ENCODE data around the gene EFEMP1. TPM values are rescaled to one million over a fixed set of nuclear protein-coding genes. Genes with fewer than 3 reads are reported as not detected.

EFEMP1 gene
- total and polyA plus RNA-seq, 10 donors, result 9.8 to 155 (median 43.0) TPM

GRCh38 chr2:55885127-55885943, 38.2 kb downstream of the EFEMP1 start:
- no peaks in the 10 kb centered on the region for H3K27me3 ChIP-seq (replicated peaks in 1 of 7)
- 76 to 88% (median 80%) methylated on average over 10 to 11 of the region's 11 CpGs for WGBS, 5 donors
- no peak for DNase-seq
- no peak for TF ChIP-seq POLR2AphosphoS5 (IDR thresholded peaks at IDR 0.05)
- no peak for TF ChIP-seq POLR2A (IDR thresholded peaks at IDR 0.05)
- no peak for TF ChIP-seq CTCF (IDR thresholded peaks at IDR 0.05 in 8 of 11, conservative IDR thresholded peaks at IDR 0.05 in 3 of 11)
- no peaks in the 10 kb centered on the region for H3K9me3 ChIP-seq
- H3K27ac ChIP-seq, result peak overlapping the region in 5 of 8 donors; percentile 16 to 58 (median 43)
- H3K4me3 ChIP-seq, result no peak overlapping the region
- no peaks in the 10 kb centered on the region for H3K36me3 ChIP-seq
- peaks cover 0 to 6% (median 2%) of the 10 kb centered on the region in 6 donors for H3K4me1 ChIP-seq
- intact Hi-C loops (cut with DNase I; ENCODE audit: low total_unique reads), result no loop called here

GRCh38 chr2:55883829-55884228, 39.8 kb downstream of the EFEMP1 start:
- no peak overlapping the region for H3K4me3 ChIP-seq
- H3K36me3 ChIP-seq, result no peaks in the 10 kb centered on the region
- intact Hi-C loops (cut with DNase I; ENCODE audit: low total_unique reads), result no loop called here
- H3K4me1 ChIP-seq, result peaks cover 0 to 6% (median 2%) of the 10 kb centered on the region in 6 donors
- H3K27ac ChIP-seq, result peak overlapping the region in 2 of 8 donors; percentile 9 to 35
- no peaks in the 10 kb centered on the region for H3K9me3 ChIP-seq
- no peak for DNase-seq
- H3K27me3 ChIP-seq (replicated peaks in 1 of 7), result no peaks in the 10 kb centered on the region
- TF ChIP-seq CTCF (IDR thresholded peaks at IDR 0.05 in 8 of 11, conservative IDR thresholded peaks at IDR 0.05 in 3 of 11) (no peak), POLR2AphosphoS5 (IDR thresholded peaks at IDR 0.05) (no peak), POLR2A (IDR thresholded peaks at IDR 0.05) (no peak)
- WGBS, 5 donors, result 83 to 96% (median 88%) methylated on average over 1 of the region's 1 CpG

GRCh38 chr2:55883357-55883756, 40.2 kb downstream of the EFEMP1 start:
- Histone ChIP-seq H3K4me3 (no peak overlapping the region), H3K27me3 (replicated peaks in 1 of 7) (no peaks in the 10 kb centered on the region), H3K27ac (peak overlapping the region in 2 of 8 donors; percentile 9 to 35), H3K4me1 (peaks cover 0 to 6% (median 2%) of the 10 kb centered on the region in 6 donors), H3K36me3 (no peaks in the 10 kb centered on the region), H3K9me3 (no peaks in the 10 kb centered on the region)
- intact Hi-C loops (cut with DNase I; ENCODE audit: low total_unique reads), result no loop called here
- DNase-seq, result no peak
- TF ChIP-seq POLR2A (IDR thresholded peaks at IDR 0.05) (no peak), CTCF (IDR thresholded peaks at IDR 0.05 in 8 of 11, conservative IDR thresholded peaks at IDR 0.05 in 3 of 11) (no peak), POLR2AphosphoS5 (IDR thresholded peaks at IDR 0.05) (no peak)
- 37 to 55% (median 44%) methylated on average over 3 of the region's 3 CpGs for WGBS, 5 donors

- intact Hi-C loops (cut with DNase I; ENCODE audit: low total_unique reads), result no loop called here
- TF ChIP-seq POLR2A (IDR thresholded peaks at IDR 0.05) (no peak), POLR2AphosphoS5 (IDR thresholded peaks at IDR 0.05) (no peak), CTCF (IDR thresholded peaks at IDR 0.05 in 8 of 11, conservative IDR thresholded peaks at IDR 0.05 in 3 of 11) (no peak)
- Histone ChIP-seq H3K27me3 (replicated peaks in 1 of 7) (no peaks in the 10 kb centered on the region), H3K4me1 (peaks cover 0 to 6% (median 2%) of the 10 kb centered on the region in 6 donors), H3K9me3 (no peaks in the 10 kb centered on the region), H3K36me3 (no peaks in the 10 kb centered on the region), H3K27ac (peak overlapping the region in 2 of 8 donors; percentile 5 to 35), H3K4me3 (no peak overlapping the region)
- 91 to 96% (median 93%) methylated on average over 4 of the region's 4 CpGs for WGBS, 5 donors
- no peak for DNase-seq
Observed at GRCh38 chr2:55882954-55883353, 40.6 kb downstream of the EFEMP1 start.
